Naive thymus-derived CD4-positive, alpha-beta T cell (primary cell): ENCODE data around the gene AATF. TPM values are rescaled to one million over a fixed set of nuclear protein-coding genes. Genes with fewer than 3 reads are reported as not detected.
"Not testable (repeated sequence)": the region's sequence is repeated elsewhere in the genome, so short reads cannot be mapped to it uniquely, and the experiment has no call there.

Experiments
- ATAC-seq: fragments of 150-1000 bp; cut with Tn5 transposase; 2 replicates; pipeline ENCODE4 v1.10.0; 2021; ENCODE audit warnings: mild to moderate bottlenecking, moderate library complexity
- CTCF ChIA-PET: fragments of 350-600 bp; sonication (Branson Sonifier 250); formaldehyde crosslinking; loops from one replicate; lab custom pipeline; 2021; ENCODE audit warnings: antibody characterized with exemption; lab: Charles Lee
- POLR2A ChIA-PET: fragments of 350-600 bp; sonication (Branson Sonifier 250); formaldehyde crosslinking; loops from one replicate; lab custom pipeline; 2021; ENCODE audit warnings: antibody characterized with exemption, inconsistent platforms; lab: Charles Lee
- DNase-seq, 9 donors: peaks; one replicate each; pipeline versions ENCODE4 v3.0.0 to v3.0.0-alpha.2; 2020 to 2022; ENCODE audit warnings: mixed read lengths in 1 of 9
- H3K27ac ChIP-seq: one replicate; pipeline ENCODE4 v1.7.0; 2013; ENCODE audit warnings: mild to moderate bottlenecking, low read depth, low read length, moderate library complexity
- H3K27me3 ChIP-seq, 2 donors: one replicate each; pipeline ENCODE4 v1.7.0; 2013; ENCODE audit warnings: low read length in 2 of 2, mild to moderate bottlenecking in 2 of 2, moderate library complexity in 2 of 2; ENCODE audit not compliant: control insufficient read depth in 2 of 2, insufficient read depth in 2 of 2
- H3K36me3 ChIP-seq, 3 experiments: 1 replicate in 2 of 3; 2 replicates in 1 of 3; pipeline ENCODE4 v1.7.0; 2013; ENCODE audit warnings: low read length in 3 of 3, mild to moderate bottlenecking in 3 of 3, moderate library complexity in 1 of 3; ENCODE audit not compliant: insufficient read depth in 3 of 3, control insufficient read depth in 2 of 3
- H3K4me1 ChIP-seq, 2 donors: one replicate each; pipeline ENCODE4 v1.7.0; 2013; ENCODE audit warnings: low read length in 2 of 2, mild to moderate bottlenecking in 2 of 2, moderate library complexity in 1 of 2; ENCODE audit not compliant: control insufficient read depth in 2 of 2, insufficient read depth in 2 of 2
- H3K4me3 ChIP-seq: 2 replicates; pipeline ENCODE4 v1.7.0; 2013; ENCODE audit warnings: mild to moderate bottlenecking, low read length
- H3K9me3 ChIP-seq, 3 experiments: 1 replicate in 2 of 3; 2 replicates in 1 of 3; pipeline ENCODE4 v1.7.0; 2013; ENCODE audit warnings: low read length in 3 of 3; ENCODE audit not compliant: control insufficient read depth in 2 of 3
- H3K27ac Mint-ChIP-seq, 9 donors: one replicate each; pipeline ENCODE4 v1.8.0; 2020 to 2022; ENCODE audit warnings: mixed read lengths in 9 of 9, mild to moderate bottlenecking in 8 of 9, moderate library complexity in 5 of 9, inconsistent platforms in 2 of 9
- H3K27me3 Mint-ChIP-seq, 5 donors: one replicate each; pipeline ENCODE4 v1.8.0; 2021 to 2022; ENCODE audit warnings: mixed read lengths in 5 of 5, mild to moderate bottlenecking in 1 of 5
- H3K36me3 Mint-ChIP-seq, 5 donors: one replicate each; pipeline ENCODE4 v1.8.0; 2020 to 2022; ENCODE audit warnings: mixed read lengths in 5 of 5, mild to moderate bottlenecking in 3 of 5, inconsistent platforms in 1 of 5
- H3K4me1 Mint-ChIP-seq, 7 donors: one replicate each; pipeline ENCODE4 v1.8.0; 2020 to 2022; ENCODE audit warnings: mixed read lengths in 7 of 7, mild to moderate bottlenecking in 3 of 7, inconsistent platforms in 1 of 7
- H3K4me3 Mint-ChIP-seq, 10 donors: one replicate each; pipeline ENCODE4 v1.8.0; 2020 to 2022; ENCODE audit warnings: mild to moderate bottlenecking in 10 of 10, mixed read lengths in 10 of 10, moderate library complexity in 6 of 10, inconsistent platforms in 2 of 10
- H3K9me3 Mint-ChIP-seq, 11 donors: one replicate each; pipeline ENCODE4 v1.8.0; 2020 to 2022; ENCODE audit warnings: mixed read lengths in 11 of 11, mild to moderate bottlenecking in 4 of 11, inconsistent platforms in 1 of 11, moderate library complexity in 1 of 11
- intact Hi-C, 2 donors: fragments of 100-400 bp; cut with micrococcal nuclease; formaldehyde crosslinking; loops; one replicate each; pipeline ENCODE4 v1.15.1; 2023
- polyA plus RNA-seq, 2 donors: library from polyadenylated mRNA; unstranded; fragments of 300-500 nt; fragmentation: Illumina TruSeq; gene quantifications; one replicate each; pipeline ENCODE4 v1.2.3, GENCODE V29; 2021
- total RNA-seq, 6 experiments: library from RNA in 5 of 6; stranded (reverse) in 5 of 6; gene quantifications; 1 replicate in 5 of 6; 2 replicates in 1 of 6; pipeline ENCODE4 v1.2.3 and lab custom pipeline; 2021 to 2026

The AATF gene
- total and polyA plus RNA-seq, 7 experiments from 2014 or later = 39.7 to 97.1 (median 60.8) TPM

- ChIA-PET POLR2A (no interaction called here), CTCF (no interaction called here)
- no peaks in the 10 kb centered on the region for H3K4me1 ChIP-seq
- intact Hi-C loops = no loop called here
- Mint-ChIP-seq H3K9me3 (peaks cover 0 to 1% (median 0%) of the 10 kb centered on the region in 11 donors), H3K4me1 (peaks cover 0 to 2% (median 0%) of the 10 kb centered on the region in 7 donors), H3K27ac (no peak overlapping the region), H3K27me3 (peaks cover 0 to 22% (median 6%) of the 10 kb centered on the region in 5 donors), H3K36me3 (no peaks in the 10 kb centered on the region), H3K4me3 (no peak overlapping the region)
- no peak overlapping the region for H3K27ac ChIP-seq
- H3K36me3 ChIP-seq = no peaks in the 10 kb centered on the region
- no peaks in the 10 kb centered on the region for H3K27me3 ChIP-seq
- ATAC-seq = no peak
- no peaks in the 10 kb centered on the region for H3K9me3 ChIP-seq
- no peak for DNase-seq
- H3K4me3 ChIP-seq = no peak overlapping the region
Measured at GRCh38 chr17:37069087-37069486, 120.3 kb downstream of the AATF start.

- DNase-seq, POLR2A ChIA-PET, H3K36me3 ChIP-seq, H3K9me3 Mint-ChIP-seq, H3K4me3 Mint-ChIP-seq, H3K27me3 ChIP-seq, CTCF ChIA-PET, H3K27ac Mint-ChIP-seq, H3K4me1 ChIP-seq, H3K4me1 Mint-ChIP-seq, H3K36me3 Mint-ChIP-seq, ATAC-seq, H3K27ac ChIP-seq, H3K4me3 ChIP-seq, H3K9me3 ChIP-seq, intact Hi-C loops: not testable (repeated sequence)
- peaks cover 0 to 16% (median 0%) of the 10 kb centered on the region in 5 donors for H3K27me3 Mint-ChIP-seq
Measured at GRCh38 chr17:37073464-37073863, 124.7 kb downstream of the AATF start.

GRCh38 chr17:37079065-37079708 lies 130.4 kb downstream of the AATF start:
- Mint-ChIP-seq H3K9me3 (peaks cover 0 to 18% (median 6%) of the 10 kb centered on the region in 11 donors), H3K27ac (no peak overlapping the region), H3K27me3 (peaks cover 0 to 3% (median 0%) of the 10 kb centered on the region in 5 donors), H3K4me3 (no peak overlapping the region), H3K36me3 (peaks cover 4 to 9% (median 6%) of the 10 kb centered on the region in 5 donors), H3K4me1 (peaks cover 0 to 6% (median 0%) of the 10 kb centered on the region in 7 donors)
- Histone ChIP-seq H3K27ac (no peak overlapping the region), H3K36me3 (no peaks in the 10 kb centered on the region), H3K9me3 (peaks cover 0 to 7% (median 0%) of the 10 kb centered on the region in 3 experiments), H3K4me3 (no peak overlapping the region), H3K27me3 (no peaks in the 10 kb centered on the region), H3K4me1 (no peaks in the 10 kb centered on the region)
- intact Hi-C loops = no loop called here
- DNase-seq (no peak), ATAC-seq (no peak)
- POLR2A ChIA-PET = no interaction called here
- CTCF ChIA-PET = no interaction called here

GRCh38 chr17:37079735-37080134 lies 131.0 kb downstream of the AATF start:
- Histone ChIP-seq H3K36me3 (no peaks in the 10 kb centered on the region), H3K9me3 (peaks cover 0 to 7% (median 0%) of the 10 kb centered on the region in 3 experiments), H3K4me3 (no peak overlapping the region), H3K27me3 (no peaks in the 10 kb centered on the region), H3K27ac (no peak overlapping the region), H3K4me1 (no peaks in the 10 kb centered on the region)
- ChIA-PET POLR2A (no interaction called here), CTCF (no interaction called here)
- peaks cover 0 to 18% (median 6%) of the 10 kb centered on the region in 11 donors for H3K9me3 Mint-ChIP-seq
- no peak overlapping the region for H3K27ac Mint-ChIP-seq
- H3K36me3 Mint-ChIP-seq = peaks cover 4 to 12% (median 9%) of the 10 kb centered on the region in 5 donors
- intact Hi-C loops = no loop called here
- H3K27me3 Mint-ChIP-seq = peaks cover 0 to 3% (median 0%) of the 10 kb centered on the region in 5 donors
- DNase-seq = no peak
- ATAC-seq = no peak
- peaks cover 0 to 6% (median 0%) of the 10 kb centered on the region in 7 donors for H3K4me1 Mint-ChIP-seq
- H3K4me3 Mint-ChIP-seq = no peak overlapping the region

GRCh38 chr17:37081287-37081686 lies 132.5 kb downstream of the AATF start:
- ATAC-seq (peak; percentile 61), DNase-seq (no peak)
- Histone ChIP-seq H3K27me3 (no peaks in the 10 kb centered on the region), H3K4me1 (no peaks in the 10 kb centered on the region), H3K27ac (no peak overlapping the region), H3K9me3 (peaks cover 0 to 7% (median 0%) of the 10 kb centered on the region in 3 experiments), H3K36me3 (peaks cover 0 to 15% (median 0%) of the 10 kb centered on the region in 3 experiments), H3K4me3 (no peak overlapping the region)
- intact Hi-C loops = no loop called here
- ChIA-PET CTCF (interaction anchor here (1.1 kb wide), 1 partner anchor 34 kb away, joined by 3 read pairs; no protein-coding TSS in a partner anchor), POLR2A (interaction anchor here (0.6 kb wide), 1 partner anchor 1439 kb away, joined by 3 read pairs; no protein-coding TSS in a partner anchor)
- H3K4me1 Mint-ChIP-seq = peaks cover 0 to 9% (median 0%) of the 10 kb centered on the region in 7 donors
- H3K36me3 Mint-ChIP-seq = peaks cover 5 to 22% (median 12%) of the 10 kb centered on the region in 5 donors
- H3K27ac Mint-ChIP-seq = no peak overlapping the region
- peaks cover 0 to under 1% (median 0%) of the 10 kb centered on the region in 5 donors for H3K27me3 Mint-ChIP-seq
- no peak overlapping the region for H3K4me3 Mint-ChIP-seq
- H3K9me3 Mint-ChIP-seq = peaks cover 0 to 18% (median 6%) of the 10 kb centered on the region in 11 donors

GRCh38 chr17:37082311-37082860 lies 133.6 kb downstream of the AATF start:
- Histone ChIP-seq H3K4me1 (no peaks in the 10 kb centered on the region), H3K4me3 (no peak overlapping the region), H3K27ac (no peak overlapping the region), H3K9me3 (peaks cover 0 to 7% (median 0%) of the 10 kb centered on the region in 3 experiments), H3K27me3 (no peaks in the 10 kb centered on the region), H3K36me3 (peaks cover 0 to 25% (median 0%) of the 10 kb centered on the region in 3 experiments)
- H3K4me1 Mint-ChIP-seq = peaks cover 0 to 16% (median 4%) of the 10 kb centered on the region in 7 donors
- H3K9me3 Mint-ChIP-seq = peaks cover 0 to 18% (median 6%) of the 10 kb centered on the region in 11 donors
- intact Hi-C loops = no loop called here
- ATAC-seq (no peak), DNase-seq (no peak)
- POLR2A ChIA-PET = no interaction called here
- H3K27ac Mint-ChIP-seq = no peak overlapping the region
- CTCF ChIA-PET = no interaction called here
- H3K36me3 Mint-ChIP-seq = peaks cover 11 to 32% (median 19%) of the 10 kb centered on the region in 5 donors
- H3K4me3 Mint-ChIP-seq = no peak overlapping the region
- H3K27me3 Mint-ChIP-seq = no peaks in the 10 kb centered on the region
